Measurements from ENCODE around the gene CFAP100. TPM values are rescaled to one million over a fixed set of nuclear protein-coding genes. Genes with fewer than 3 reads are reported as not detected.

CFAP100 gene
- total RNA-seq, 1 donor from 2014 or later: not detected

- no peak for TF ChIP-seq CTCF (conservative IDR thresholded peaks at IDR 0.05; ENCODE audit: low read depth, low read length)
- no peak overlapping the region for H3K4me3 ChIP-seq (ENCODE audit: low read depth, low read length)
- DNase-seq (ENCODE audit: low read depth): no peak
Observed at GRCh38 chr3:126484148-126484547, 89.4 kb downstream of the CFAP100 start.

GRCh38 chr3:126484662-126485061 is 90.0 kb downstream of the CFAP100 start:
- TF ChIP-seq CTCF (conservative IDR thresholded peaks at IDR 0.05; ENCODE audit: low read depth, low read length): no peak
- no peak overlapping the region for H3K4me3 ChIP-seq (ENCODE audit: low read depth, low read length)
- DNase-seq (ENCODE audit: low read depth): no peak

GRCh38 chr3:126485176-126485897 is 90.6 kb downstream of the CFAP100 start:
- H3K4me3 ChIP-seq (ENCODE audit: low read depth, low read length): no peak overlapping the region
- TF ChIP-seq CTCF (conservative IDR thresholded peaks at IDR 0.05; ENCODE audit: low read depth, low read length): no peak
- DNase-seq (ENCODE audit: low read depth): no peak

- DNase-seq (ENCODE audit: low read depth): no peak
Observed at GRCh38 chr3:126485956-126486355, 91.2 kb downstream of the CFAP100 start.

More at GRCh38 chr3:126485956-126486355, 91.2 kb downstream of the CFAP100 start:
- no peak overlapping the region for H3K4me3 ChIP-seq (ENCODE audit: low read depth, low read length)
- TF ChIP-seq CTCF (conservative IDR thresholded peaks at IDR 0.05; ENCODE audit: low read depth, low read length): no peak

Other genes starting within 250 kb of the CFAP100 start
- gene ALDH1L1, start 214.3 kb upstream of the CFAP100 start, total RNA-seq: 0.06 and 0.29 TPM in 2 replicates
- 0.14 TPM in 1 of 2 replicates, not detected in the other for gene KLF15, start 37.5 kb upstream of the CFAP100 start, total RNA-seq
- gene ZXDC, start 81.0 kb downstream of the CFAP100 start, total RNA-seq: 19.3 and 20.5 TPM in 2 replicates
- not detected in 2 replicates for gene UROC1, start 122.9 kb downstream of the CFAP100 start, total RNA-seq
- 0.29 TPM in 2 replicates for gene CHST13, start 129.2 kb downstream of the CFAP100 start, total RNA-seq
- gene C3orf22, start 164.0 kb downstream of the CFAP100 start, total RNA-seq: not detected in 2 replicates

Measured in epithelial cell of proximal tubule (primary cell).